NCI-H510A (cell line): ENCODE data around the gene MAML2.

Experiments used
- DNase-seq: peaks from one replicate; lab custom pipeline; 2025; lab: John Stamatoyannopoulos, UW

Gene MAML2

GRCh38 chr11:96342961-96343711 is at the start of gene MAML2:
Gene MAML2, minus strand, starts transcription at chr11:96343195. Its CDS starts 1,300 bp downstream, at chr11:96341895.
- DNase-seq: peak; percentile 58

DNA sequence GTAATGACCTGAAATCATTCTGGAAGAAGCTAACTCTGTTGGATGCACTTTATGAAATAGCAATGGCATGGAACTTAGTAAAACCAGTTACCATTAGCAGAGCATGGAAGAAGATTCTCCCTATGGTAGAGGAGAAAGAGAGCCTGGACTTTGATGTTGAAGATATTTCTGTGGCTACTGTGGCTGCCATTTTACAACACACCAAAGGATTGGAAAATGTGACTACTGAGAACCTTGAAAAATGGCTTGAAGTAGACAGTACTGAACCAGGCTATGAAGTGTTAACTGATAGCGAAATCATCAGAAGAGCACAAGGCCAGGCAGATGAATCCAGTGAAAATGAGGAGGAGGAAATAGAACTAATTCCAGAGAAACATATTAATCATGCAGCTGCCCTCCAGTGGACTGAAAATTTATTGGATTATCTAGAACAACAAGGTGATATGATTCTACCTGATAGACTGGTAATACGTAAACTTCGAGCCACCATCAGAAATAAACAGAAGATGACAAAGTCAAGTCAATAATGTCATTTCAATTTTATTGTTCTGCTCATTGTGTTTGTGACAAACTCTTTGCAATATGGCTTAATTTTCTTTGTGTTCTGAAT is 48.8 kb upstream of the MAML2 start:
- DNase-seq: no peak

GRCh38 chr11:96390488-96390792 is 47.4 kb upstream of the MAML2 start:
- DNase-seq: no peak

DNA sequence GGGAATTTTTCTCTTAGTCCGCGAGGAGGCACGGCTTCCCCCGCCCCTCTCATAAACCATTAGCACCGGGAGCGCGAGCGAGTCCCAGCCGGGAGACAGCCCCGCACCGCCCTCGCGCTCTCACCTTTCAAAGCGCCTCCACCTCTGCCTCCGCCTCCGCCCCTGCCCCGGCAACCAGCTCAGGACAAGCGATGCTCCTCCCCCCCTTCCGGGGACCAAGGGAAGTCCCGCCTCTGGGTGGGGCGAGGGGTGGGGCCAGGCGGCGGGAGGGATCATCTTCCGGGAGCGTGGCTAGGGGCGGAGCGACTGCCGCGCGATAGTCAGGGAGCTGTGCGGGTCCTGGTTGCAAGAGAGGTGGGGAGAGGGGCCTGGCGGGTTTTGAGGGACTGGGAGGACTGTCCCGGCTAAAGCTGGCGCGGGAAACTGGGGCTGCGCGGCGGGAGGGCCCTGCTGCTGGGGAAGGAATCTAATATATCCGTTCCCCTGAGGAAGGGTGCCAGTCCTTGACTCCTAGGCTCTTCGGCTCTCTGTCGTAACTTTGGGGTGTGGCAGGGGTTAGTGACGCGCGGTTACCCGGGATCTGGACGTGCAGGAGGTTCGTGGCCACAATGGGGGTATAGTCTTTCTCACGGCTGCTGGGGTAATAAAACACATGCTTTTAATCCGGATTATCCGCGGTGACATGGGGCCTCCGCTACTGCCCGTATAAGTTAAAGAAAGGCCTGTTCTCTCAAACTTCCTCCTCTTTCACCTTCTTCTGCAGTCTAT is 46.9 kb upstream of the MAML2 start, which contains the start of the genes CCDC82 and JRKL:
CCDC82 (minus strand) TSS at position 193 of the 768 bp plus-strand sequence. CDS start 5,165 bp downstream, outside the sequence.
JRKL (plus strand) TSS at position 294 of the 768 bp plus-strand sequence. CDS start 637 bp downstream, outside the sequence.
- DNase-seq: peak; percentile 87

DNA sequence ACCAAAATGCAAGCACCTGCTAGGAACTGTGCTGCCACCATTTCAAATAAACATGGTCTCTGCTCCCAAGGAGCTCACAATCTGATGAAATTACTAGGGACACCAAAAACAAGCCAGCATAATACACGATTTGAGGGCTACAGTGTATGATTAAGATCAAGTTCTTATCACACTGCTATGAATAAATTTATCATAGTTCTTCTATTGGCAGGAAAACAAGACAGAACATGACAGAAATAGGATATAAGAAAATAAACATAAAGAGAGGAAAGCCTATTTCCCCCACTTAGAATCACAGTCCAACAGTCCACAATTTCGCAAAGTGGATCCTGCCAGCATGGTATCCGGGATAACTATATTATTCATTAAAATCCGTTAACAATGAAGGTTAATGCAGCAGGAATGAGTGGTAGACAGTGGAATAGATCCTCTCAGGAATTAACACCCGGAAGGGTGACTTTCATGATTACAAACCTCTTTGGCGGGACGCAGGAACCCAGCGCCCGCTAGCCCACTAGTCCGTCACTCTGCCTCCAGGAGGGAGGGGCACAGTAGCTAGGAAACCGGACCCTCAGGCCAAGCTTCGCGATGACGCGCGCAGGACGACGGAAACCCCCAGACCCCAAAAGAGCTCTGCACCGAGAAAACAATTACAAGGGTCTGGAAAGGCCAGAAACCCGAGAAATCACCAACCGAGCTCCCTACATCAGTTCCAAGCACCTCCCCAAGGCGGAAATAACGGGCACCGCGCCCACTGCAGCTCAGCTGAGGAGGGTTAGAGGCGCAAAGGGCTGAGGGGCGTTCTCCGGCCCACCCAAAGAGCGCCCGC is 46.1 kb upstream of the MAML2 start:
- no peak for DNase-seq

GRCh38 chr11:96385187-96385586 is 42.2 kb upstream of the MAML2 start:
- DNase-seq: no peak

- peak; percentile 3 for DNase-seq
These were observed 41.2 kb upstream of the MAML2 start for GRCh38 chr11:96384156-96384555.

DNA sequence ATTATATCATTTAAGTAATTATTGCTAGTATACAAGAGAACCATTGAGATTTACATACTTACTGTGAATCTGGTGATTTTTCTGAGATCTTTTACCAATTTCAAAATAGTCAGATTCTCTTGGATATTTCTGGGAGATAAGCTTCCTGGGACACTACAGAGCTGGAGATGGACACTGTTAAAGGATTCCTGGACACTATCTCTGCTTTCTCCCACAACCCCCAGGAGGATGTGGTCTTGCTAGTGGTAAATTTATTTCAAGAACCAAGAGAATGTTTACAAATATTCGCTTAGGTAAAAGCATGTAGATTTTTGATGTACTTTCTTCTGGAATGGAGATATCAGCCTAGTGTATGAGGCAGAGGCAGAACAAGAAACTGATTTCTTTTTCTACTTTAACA is 33.8 kb upstream of the MAML2 start:
- DNase-seq: no peak

GRCh38 chr11:96373826-96374225 is 30.8 kb upstream of the MAML2 start:
- DNase-seq: no peak

DNA sequence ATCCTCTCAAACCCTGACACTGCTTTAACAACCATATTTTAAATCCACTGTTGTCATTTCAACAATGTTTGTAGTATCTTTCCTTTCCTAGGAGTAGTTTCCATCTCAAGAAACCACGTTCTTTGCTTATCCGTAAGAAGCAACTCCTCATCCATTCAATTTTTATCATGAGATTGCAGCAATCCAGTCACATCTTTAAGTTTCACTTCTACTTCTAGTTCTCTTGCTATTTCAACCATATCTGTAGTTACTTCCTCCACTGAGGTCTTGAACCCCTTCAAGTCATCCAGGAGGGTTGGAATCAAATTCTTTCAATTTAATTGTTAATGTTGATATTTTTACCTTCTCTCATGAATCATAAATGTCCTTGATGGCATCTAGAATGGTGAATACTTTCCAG is 24.3 kb upstream of the MAML2 start:
- DNase-seq: no peak

DNA sequence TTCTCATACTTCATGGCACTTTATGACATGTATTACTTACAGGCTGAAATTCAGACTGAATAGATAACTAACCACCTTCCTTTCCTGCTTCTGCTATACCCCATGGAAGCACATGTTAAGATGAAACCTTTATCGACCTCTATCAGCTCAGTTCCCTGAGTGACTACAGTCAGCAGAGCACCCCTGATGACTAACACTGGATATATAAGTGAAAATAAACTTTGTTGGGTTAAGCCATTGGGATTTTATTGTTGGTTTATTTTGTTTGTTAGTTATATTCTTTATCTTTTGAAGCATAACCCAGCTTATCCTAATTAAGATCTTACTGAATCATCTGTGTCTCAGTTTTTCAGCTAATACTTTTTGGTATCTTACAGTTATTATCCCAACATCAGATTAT is 23.0 kb upstream of the MAML2 start:
- no peak for DNase-seq

DNA sequence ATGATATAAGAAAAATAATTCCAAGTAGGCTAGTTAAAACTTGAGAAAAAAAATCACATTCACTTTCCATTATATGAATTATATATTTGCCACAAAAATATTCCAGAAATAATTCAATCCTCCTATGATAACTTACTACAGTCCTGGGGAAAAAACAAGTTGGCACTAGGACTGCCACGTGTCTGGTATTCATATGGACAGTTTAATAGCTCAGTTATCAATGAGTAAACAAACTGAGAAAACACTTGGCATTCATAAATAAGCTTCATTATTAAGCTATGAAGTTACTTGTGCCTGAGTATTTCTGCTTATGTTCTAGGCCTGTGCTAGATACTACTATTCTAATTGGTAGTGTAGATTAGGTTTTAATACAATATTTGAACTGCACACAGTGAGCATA is 22.5 kb upstream of the MAML2 start:
- no peak for DNase-seq

GRCh38 chr11:96361778-96362177 is 18.8 kb upstream of the MAML2 start:
- no peak for DNase-seq

DNA sequence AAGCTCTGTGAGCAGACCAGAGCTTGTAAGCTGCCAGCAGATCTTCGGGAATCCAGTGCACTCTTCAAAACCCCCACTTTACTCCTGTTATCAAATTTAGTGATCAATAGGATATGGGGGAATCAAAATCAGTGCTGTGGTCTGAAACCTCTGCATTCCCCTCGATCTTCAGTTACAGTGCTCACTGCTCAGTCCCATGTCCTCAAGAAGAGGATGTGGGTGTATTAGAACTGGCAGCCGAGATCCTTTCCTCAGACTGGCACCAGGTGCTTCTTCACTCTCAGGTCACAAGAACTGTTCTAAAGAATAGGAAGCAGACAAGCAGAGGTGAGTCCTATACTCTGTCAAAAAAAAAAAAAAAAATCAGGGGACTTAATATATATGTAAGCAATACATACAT is 15.3 kb upstream of the MAML2 start:
- DNase-seq: no peak

GRCh38 chr11:96357794-96358193 is 14.8 kb upstream of the MAML2 start:
- no peak for DNase-seq

GRCh38 chr11:96356848-96357247 is 13.9 kb upstream of the MAML2 start:
- no peak for DNase-seq

DNA sequence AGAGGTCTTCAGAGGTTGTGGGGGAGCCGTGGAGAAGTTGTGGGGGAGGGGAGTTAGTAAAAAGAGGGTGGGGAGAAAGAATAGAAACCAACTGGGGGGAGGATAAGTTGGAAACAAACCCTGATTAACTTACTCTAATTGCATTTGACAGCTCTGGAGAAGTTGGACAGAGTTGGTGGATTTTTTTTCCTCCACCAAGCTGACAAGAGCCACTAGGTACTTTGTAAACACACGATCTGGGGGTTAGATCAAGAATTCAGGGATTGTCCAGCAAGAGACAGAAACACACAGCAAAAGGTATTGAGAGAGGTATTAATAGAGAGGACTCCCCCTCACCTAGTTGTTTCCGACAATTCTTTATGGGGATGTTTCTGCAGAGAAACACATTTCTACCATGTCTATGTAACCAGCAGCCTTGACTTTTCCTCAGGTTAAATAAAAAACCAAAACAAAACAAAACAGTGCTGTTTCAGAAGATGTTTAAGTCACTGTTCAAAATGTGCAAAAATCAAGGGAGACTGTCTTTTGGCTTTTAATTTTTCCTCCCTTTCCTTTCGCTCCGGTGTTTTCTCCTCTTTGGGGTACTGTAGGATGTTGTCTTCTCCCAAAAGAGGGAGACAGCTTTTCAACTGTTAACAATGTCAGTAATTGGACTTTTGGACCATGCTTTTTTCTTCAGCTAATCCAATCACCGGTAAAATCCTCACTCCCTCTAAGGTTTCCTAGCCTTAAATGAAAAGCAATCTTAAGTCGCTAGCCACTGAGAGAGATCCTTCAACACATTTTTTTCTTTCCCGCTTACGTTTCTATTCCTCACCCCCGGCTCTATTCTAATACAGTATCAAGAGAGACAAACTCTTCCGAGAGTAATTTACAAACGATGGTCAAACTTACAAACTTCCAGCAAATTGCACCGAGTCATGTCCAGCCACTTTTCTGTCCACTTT is 708 bp downstream of the MAML2 start:
- no peak for DNase-seq

DNA sequence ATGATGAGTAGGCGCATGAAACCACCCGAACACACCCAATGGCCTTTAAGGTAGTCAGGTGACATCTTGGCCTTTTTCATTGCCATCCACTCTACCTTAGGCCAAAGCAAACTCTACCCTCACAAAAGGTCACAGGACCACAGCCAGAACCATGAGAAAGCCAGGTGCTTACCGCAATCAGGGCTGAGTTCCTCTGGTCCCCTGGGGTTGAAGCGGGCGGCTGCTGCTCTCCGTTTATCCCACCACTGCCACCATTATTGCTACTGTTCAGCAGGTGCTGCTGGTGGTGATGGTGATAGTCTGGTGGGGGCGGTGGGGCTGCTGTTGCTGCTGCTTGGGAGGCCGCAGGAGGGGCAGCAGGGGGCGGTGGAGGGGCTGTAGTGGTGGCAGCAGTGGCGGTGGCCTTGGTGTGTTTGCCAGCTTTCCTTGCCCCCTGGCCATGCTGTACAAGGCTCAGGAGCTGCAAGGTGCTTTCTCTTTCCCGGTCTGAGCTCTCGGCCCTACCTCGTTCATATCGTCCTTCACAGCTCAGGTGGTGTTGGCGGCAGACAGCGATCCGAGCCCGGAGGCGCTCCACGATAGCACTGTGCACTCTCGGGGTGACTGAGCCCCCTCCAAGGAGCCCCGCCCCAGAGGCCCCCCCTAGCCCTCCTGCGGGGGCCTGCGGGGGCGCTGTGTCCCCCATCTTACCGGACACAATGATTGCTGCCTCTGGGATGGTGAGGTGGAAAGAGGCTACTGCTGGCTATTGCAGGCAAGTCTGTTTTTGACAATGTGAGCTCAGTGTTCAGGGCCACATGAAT is 1.6 kb downstream of the MAML2 start:
- no peak for DNase-seq

- DNase-seq: no peak
These were observed 2.5 kb downstream of the MAML2 start for GRCh38 chr11:96340555-96340885.
